ENCODE data around the gene BBS12.
A peak's percentile ranks its signal among the peaks of the same experiment; 100 is the strongest.

Gene BBS12

DNA sequence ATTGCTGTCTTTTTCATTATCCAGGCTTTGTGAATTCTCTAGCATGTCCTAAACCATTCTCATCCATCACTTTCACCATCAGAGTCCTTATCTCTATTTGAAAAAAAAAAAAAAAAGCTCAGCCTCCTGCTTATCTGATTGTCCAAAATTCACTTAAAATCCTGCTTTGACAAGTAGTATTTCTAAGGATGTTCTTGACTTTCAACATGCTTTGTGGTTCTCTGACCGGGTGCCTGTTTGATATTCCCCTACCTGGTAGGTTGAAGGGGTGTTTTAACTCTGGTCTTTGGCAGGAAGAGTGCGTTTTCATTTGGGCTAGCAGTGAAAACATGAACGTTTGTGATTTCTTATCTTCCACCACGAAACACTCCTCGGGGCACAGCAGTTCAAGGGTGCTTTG lies 17.3 kb upstream of the BBS12 start:
- DNase-seq (ENCODE audit: low read depth), result no peak

- peak; percentile 23 for DNase-seq (ENCODE audit: low read depth)
Measured at GRCh38 chr4:122716825-122717448, 15.6 kb upstream of the BBS12 start.

GRCh38 chr4:122718281-122718680 lies 14.2 kb upstream of the BBS12 start:
- no peak for DNase-seq (ENCODE audit: low read depth)

DNA sequence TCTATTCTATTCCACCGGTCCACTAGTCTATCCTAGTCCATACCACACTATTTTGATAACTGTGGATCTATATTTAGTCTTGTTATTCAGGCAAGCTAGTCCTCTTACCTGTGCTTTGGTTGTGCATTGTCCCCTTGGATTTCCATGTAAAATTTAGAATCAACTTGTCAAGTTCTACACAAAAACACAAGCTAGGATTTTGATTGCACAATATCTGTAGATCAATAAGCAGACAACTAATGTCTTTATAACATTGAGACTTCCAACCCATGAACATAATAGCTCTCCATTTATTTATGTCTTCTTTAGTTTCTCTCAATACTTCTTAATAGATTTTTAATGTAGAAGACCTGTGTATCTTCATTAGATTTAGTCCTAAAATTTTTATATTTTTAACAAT lies 10.2 kb upstream of the BBS12 start:
- DNase-seq (ENCODE audit: low read depth), result no peak

GRCh38 chr4:122728856-122729255 lies 3.6 kb upstream of the BBS12 start:
- DNase-seq (ENCODE audit: low read depth), result no peak

GRCh38 chr4:122731676-122732075 lies 828 bp upstream of the BBS12 start:
- no peak for DNase-seq (ENCODE audit: low read depth)

DNA sequence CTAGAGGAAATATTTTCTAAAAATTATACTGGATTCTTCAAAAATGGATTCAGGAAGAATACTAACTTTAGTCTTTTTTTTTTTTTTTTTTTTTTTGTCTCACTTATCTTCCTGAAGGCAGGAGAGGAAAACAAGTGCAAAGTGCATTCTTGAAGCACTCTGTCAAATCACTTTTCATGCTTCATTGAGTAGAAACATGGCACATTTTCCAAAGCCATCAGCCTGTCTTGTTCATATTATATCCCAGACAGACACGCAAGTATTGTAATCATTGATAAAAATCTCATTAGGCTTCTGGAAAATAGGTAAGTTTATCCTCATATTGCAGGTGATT lies 1.2 kb downstream of the BBS12 start:
- no peak for DNase-seq (ENCODE audit: low read depth)

- no peak for DNase-seq (ENCODE audit: low read depth)
Measured at GRCh38 chr4:122739174-122739573, 6.7 kb downstream of the BBS12 start.

DNA sequence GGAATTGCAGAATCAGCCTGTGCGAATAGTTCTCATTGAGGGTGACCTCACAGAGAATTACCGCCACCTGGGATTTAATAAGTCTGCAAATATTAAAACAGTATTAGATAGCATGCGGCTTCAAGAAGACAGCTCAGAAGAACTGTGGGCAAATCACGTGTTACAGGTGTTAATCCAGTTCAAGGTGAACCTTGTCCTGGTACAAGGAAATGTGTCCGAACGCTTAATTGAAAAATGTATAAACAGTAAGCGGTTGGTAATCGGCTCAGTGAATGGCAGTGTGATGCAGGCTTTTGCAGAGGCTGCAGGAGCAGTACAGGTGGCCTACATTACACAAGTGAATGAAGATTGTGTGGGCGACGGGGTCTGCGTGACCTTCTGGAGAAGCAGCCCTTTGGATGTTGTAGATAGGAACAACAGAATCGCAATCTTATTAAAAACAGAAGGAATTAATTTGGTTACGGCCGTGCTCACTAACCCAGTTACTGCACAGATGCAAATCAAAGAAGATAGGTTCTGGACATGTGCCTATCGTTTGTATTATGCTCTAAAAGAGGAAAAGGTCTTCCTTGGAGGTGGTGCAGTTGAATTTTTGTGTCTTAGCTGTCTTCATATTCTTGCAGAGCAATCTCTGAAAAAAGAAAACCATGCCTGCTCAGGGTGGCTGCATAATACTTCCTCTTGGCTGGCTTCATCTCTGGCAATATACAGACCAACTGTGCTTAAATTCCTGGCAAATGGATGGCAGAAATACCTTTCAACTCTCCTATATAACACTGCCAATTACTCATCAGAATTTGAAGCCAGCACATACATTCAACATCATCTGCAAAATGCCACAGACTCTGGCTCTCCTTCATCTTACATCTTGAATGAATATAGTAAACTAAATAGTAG lies 10.7 kb downstream of the BBS12 start:
- no peak for DNase-seq (ENCODE audit: low read depth)

DNA sequence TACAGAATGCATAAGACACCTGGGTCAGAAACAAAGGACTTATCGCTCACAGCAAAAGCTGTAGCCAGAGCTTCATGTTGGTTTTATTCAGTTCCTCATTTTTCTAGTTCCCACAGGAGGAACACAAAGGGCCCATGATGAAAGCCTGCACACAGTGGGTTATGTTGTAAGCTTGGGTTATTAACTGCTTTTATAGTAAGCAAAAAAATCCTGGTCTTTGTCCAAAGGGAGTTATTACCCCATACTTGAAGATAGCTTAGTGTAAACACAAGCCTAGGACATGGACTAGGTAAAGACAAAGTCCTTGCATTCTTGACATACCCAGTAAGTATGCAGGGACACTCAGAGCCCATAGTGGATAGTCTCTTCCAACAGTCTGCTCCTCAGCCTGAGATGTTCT lies 11.7 kb downstream of the BBS12 start:
- DNase-seq (ENCODE audit: low read depth), result no peak

DNA sequence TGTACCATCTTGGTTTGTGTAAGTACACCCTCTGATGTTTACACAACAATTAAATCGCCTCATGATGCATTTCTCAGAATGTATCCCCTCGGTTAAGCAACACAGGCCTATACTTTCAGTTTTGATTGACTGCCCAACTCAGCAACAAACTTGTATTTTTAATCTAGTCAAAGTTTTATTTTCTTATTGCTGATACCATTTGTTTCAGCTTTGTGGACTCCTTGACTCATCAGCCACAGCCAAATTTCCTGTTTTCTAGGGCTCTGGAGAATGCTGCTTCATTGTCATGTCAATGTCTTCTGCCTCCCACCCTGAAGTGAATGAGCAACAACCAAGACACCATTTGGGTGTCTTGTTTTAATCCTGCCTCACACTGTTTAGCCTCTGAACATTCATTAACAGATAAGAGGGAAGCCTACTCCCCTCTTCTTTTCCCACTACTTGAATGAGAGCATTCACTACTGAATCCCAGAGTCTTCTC lies 14.0 kb downstream of the BBS12 start:
- DNase-seq (ENCODE audit: low read depth), result no peak

GRCh38 chr4:122747068-122747467 lies 14.6 kb downstream of the BBS12 start:
- DNase-seq (ENCODE audit: low read depth), result no peak

DNA sequence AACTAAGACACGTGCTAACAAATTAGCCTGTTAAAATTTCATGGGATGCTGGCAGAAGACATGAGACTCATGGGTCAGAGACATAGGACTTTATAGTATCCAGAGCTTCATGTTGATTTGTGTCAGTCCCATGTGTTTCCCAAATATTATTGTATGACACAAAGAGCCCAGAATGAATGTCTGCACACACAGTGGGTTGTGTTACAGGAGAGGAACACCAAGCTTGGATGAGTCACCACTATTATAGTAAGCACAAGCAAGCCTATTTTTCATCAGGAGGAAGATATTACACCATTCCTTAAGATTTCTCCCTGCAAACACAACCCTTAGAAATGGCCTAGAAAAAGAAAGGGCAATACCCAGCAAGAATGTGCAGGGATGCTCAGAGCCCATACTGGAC lies 15.4 kb downstream of the BBS12 start:
- no peak for DNase-seq (ENCODE audit: low read depth)

DNA sequence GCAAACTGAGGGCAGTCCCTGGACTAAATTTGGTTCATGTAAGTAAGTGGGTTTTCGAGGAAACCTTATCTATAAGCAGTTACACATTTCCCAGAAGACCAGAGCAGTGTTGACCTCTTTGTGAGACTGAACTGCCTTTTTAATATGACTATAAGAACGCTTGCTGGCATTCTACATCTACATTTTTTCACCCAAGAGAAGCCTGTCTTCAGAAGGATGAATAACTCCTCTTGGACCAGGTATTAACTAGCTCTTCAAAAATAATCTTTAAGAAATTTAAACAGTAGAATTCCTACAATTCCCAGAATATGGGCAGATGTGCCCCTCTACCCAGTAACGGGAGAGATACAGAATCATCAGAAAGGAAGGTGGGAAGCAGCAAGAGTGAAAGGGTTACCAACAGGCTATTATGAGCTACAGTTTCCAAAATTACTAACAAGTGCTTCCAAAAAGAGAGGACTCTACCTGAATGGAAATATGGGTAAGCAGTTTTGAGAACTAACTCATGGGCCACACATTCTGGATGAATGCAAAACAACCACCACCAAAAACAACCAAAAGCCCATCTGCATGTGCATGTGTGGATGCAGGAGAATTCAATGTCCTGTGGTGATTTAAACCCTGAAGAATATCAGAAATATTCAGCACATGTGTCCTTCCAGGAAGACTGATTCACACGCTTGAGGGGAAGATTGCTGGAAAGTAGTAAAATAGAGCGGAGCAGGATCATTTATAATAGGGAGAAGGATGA lies 17.4 kb downstream of the BBS12 start:
- DNase-seq (ENCODE audit: low read depth), result no peak

GRCh38 chr4:122755675-122756074 lies 23.2 kb downstream of the BBS12 start:
- DNase-seq (ENCODE audit: low read depth), result no peak

GRCh38 chr4:122758033-122758432 lies 25.5 kb downstream of the BBS12 start:
- DNase-seq (ENCODE audit: low read depth), result no peak

DNA sequence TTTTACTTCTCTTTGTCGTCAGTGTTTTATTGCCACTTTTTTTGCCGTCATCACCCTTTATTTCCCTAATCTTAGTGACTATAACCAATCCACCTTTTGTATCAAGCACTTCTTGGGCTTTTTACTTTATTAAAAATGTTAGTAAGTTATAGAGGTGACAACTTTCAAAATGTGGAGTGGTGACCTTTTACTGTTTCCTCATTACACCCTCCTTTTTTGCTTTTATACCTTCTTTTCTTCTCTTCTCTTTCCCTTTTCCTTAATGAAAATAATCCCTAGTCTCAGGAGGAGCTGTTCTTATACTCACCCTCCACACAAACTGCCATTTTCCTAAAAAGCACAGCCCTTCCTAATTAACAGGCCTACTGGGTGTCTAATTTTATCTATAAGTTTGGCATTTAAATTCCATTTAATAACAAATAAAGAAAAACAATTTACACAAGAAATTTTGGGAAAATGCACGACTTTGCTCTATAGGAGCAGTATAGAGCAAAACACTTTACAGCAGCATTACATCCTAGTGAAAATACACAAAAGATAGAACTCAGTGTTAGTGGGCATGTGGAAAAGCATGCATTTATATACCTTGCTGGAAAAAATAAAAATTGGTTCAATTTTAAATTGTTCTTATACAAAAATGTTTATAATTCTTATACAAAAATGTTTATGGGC lies 27.3 kb downstream of the BBS12 start:
- no peak for DNase-seq (ENCODE audit: low read depth)

- no peak for DNase-seq (ENCODE audit: low read depth)
Measured at GRCh38 chr4:122762520-122762919, 30.0 kb downstream of the BBS12 start.

GRCh38 chr4:122762966-122763716 lies 30.6 kb downstream of the BBS12 start:
- no peak for DNase-seq (ENCODE audit: low read depth)

DNA sequence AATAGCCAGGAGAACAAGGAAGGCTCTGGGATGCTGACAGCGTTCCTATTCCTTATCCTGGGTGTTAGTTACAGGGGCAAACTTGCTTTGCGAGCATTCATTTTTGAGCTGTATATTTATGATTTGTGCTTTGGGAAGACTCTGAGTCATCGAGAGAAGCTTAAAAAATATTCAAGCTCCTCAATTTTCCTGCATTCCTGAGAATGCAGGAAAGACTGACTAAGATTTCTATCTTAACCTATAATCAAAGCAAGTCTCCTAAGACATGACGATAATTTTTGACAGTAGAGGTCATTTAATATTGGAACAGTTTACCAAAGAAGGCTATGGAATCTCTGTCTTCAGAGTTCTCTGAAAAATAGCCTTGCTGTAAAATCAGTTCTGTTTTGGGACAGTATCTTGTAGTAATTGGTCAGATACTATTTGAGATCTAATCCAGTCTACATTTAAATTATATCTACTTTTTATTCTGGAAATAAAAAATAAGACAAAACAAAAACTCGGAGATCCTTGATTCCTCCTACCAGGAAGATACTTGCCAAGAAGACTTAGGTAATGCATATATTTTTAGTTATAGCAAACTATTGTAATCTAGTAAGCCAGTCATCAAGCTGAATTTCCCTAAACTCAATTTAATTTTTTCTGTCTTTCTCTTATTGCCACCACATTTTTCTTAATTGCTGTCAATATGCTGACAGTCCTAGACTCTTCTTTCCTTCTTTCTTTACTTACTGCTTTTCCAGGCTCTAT lies 31.7 kb downstream of the BBS12 start:
- no peak for DNase-seq (ENCODE audit: low read depth)

GRCh38 chr4:122764821-122765215 lies 32.3 kb downstream of the BBS12 start:
- DNase-seq (ENCODE audit: low read depth), result no peak
